H1 (cell line): Measurements from ENCODE around the gene GALNT12. TPM values are rescaled to one million over a fixed set of nuclear protein-coding genes. Genes with fewer than 3 reads are reported as not detected.

ENCODE experiments used
- CTCF ChIA-PET: fragments of 300-600 bp; sonication (Branson Sonifier 250); formaldehyde crosslinking; loops from one replicate; lab custom pipeline; 2021; ENCODE audit not compliant: partially characterized antibody; lab: Charles Lee
- POLR2A ChIA-PET: fragments of 300-600 bp; sonication (Branson Sonifier 250); formaldehyde crosslinking; loops from one replicate; lab custom pipeline; 2021; ENCODE audit warnings: inconsistent platforms; ENCODE audit not compliant: partially characterized antibody; lab: Charles Lee
- DNase-seq, 2 experiments: peaks; one replicate each; pipeline versions ENCODE4 v3.0.0 to v3.0.0-alpha.2; 2010 to 2022; ENCODE audit warnings: low spot score in 2 of 2, low read depth in 1 of 2, mixed read lengths in 1 of 2
- FAIRE-seq: peaks from 2 replicates; lab custom pipeline; 2011; peaks lifted over from hg19 to GRCh38; lab: Jason Lieb, UNC
- H2AFZ ChIP-seq: 2 replicates; pipeline ENCODE4 v1.8.1; 2012; ENCODE audit warnings: low read length, inconsistent platforms
- H2AK5ac ChIP-seq: 2 replicates; pipeline ENCODE4 v1.6.1; 2013; ENCODE audit warnings: low read depth, low read length
- H2BK120ac ChIP-seq: replicated peaks from 2 replicates; pipeline ENCODE3; 2013; ENCODE audit warnings: low read depth, low read length, inconsistent platforms
- H2BK12ac ChIP-seq: 2 replicates; pipeline ENCODE4 v1.6.1; 2013; ENCODE audit warnings: low read depth, low read length
- H2BK15ac ChIP-seq: 2 replicates; pipeline ENCODE4 v1.6.1; 2013; ENCODE audit warnings: low read length
- H2BK20ac ChIP-seq: 2 replicates; pipeline ENCODE4 v1.6.1; 2013; ENCODE audit warnings: low read length
- H2BK5ac ChIP-seq: 2 replicates; pipeline ENCODE4 v1.6.1; 2013; ENCODE audit warnings: low read depth, low read length
- H3K14ac ChIP-seq: 2 replicates; pipeline ENCODE4 v1.6.1; 2013; ENCODE audit warnings: inconsistent platforms; ENCODE audit not compliant: insufficient read length
- H3K18ac ChIP-seq: 2 replicates; pipeline ENCODE4 v1.6.1; 2013; ENCODE audit warnings: low read length; ENCODE audit errors: extremely low read depth
- H3K23ac ChIP-seq: 2 replicates; pipeline ENCODE4 v1.6.1; 2013; ENCODE audit warnings: inconsistent platforms; ENCODE audit not compliant: insufficient read length
- H3K23me2 ChIP-seq: 2 replicates; pipeline ENCODE4 v1.6.1; 2013; ENCODE audit warnings: low read depth, low read length
- H3K27ac ChIP-seq: 2 replicates; pipeline ENCODE4 v1.6.1; 2011; ENCODE audit warnings: low read depth, low read length, inconsistent platforms
- H3K27me3 ChIP-seq, 4 experiments: replicated peaks in 1 of 4; 1 replicate in 1 of 4; 2 replicates in 3 of 4; pipeline versions ENCODE4 v1.6.1 to v1.8.1; 2011 to 2013; ENCODE audit warnings: low read length in 3 of 4, mild to moderate bottlenecking in 3 of 4, inconsistent platforms in 2 of 4, mixed read lengths in 2 of 4, moderate library complexity in 1 of 4; ENCODE audit not compliant: control insufficient read depth in 3 of 4, insufficient read depth in 3 of 4; ENCODE audit errors: extremely low read depth in 1 of 4
- H3K36me3 ChIP-seq, 4 experiments: 2 replicates each; pipeline versions ENCODE4 v1.6.1 to v1.8.1; 2011 to 2013; ENCODE audit warnings: mild to moderate bottlenecking in 4 of 4, low read length in 3 of 4, moderate library complexity in 2 of 4, control low read depth in 1 of 4, inconsistent platforms in 1 of 4; ENCODE audit not compliant: insufficient read depth in 4 of 4, control insufficient read depth in 2 of 4
- H3K4ac ChIP-seq: replicated peaks from 2 replicates; pipeline ENCODE3; 2013; ENCODE audit warnings: low read length, low read depth, mixed read lengths, inconsistent platforms; ENCODE audit not compliant: insufficient read length
- H3K4me1 ChIP-seq, 4 experiments: replicated peaks in 1 of 4; 1 replicate in 1 of 4; 2 replicates in 3 of 4; pipeline versions ENCODE4 v1.6.1 to v1.8.1; 2011 to 2013; ENCODE audit warnings: low read length in 3 of 4, inconsistent platforms in 2 of 4, mixed read lengths in 1 of 4; ENCODE audit not compliant: insufficient read depth in 4 of 4, control insufficient read depth in 3 of 4
- H3K4me2 ChIP-seq, 2 experiments: 2 replicates each; pipeline versions ENCODE4 v1.6.1 to v1.8.1; 2011 to 2013; ENCODE audit warnings: low read depth in 2 of 2, low read length in 2 of 2, control low read depth in 1 of 2, inconsistent platforms in 1 of 2, mild to moderate bottlenecking in 1 of 2; ENCODE audit not compliant: insufficient read depth in 1 of 2
- H3K4me3 ChIP-seq, 4 experiments: fragments of 200-600, 300-600 bp in 1 of 4; sonication (generic), shearing (Covaris generic), sonication (Bioruptor Twin) in 1 of 4; 2 replicates each; pipeline versions ENCODE4 v1.5.1 to v1.8.1; 2011 to 2016; ENCODE audit warnings: low read length in 4 of 4, low read depth in 3 of 4, control low read depth in 2 of 4, inconsistent platforms in 2 of 4, mild to moderate bottlenecking in 2 of 4, mixed read lengths in 1 of 4, moderate library complexity in 1 of 4; ENCODE audit not compliant: insufficient read depth in 2 of 4; ENCODE audit errors: extremely low read depth in 1 of 4
- H3K56ac ChIP-seq: replicated peaks from 2 replicates; pipeline ENCODE3; 2013; ENCODE audit warnings: low read depth, mild to moderate bottlenecking, mixed read lengths, low read length, inconsistent platforms; ENCODE audit not compliant: insufficient read length
- H3K79me1 ChIP-seq: 2 replicates; pipeline ENCODE4 v1.6.1; 2013; ENCODE audit warnings: low read depth, low read length, control low read depth
- H3K79me2 ChIP-seq, 2 experiments: 2 replicates each; pipeline versions ENCODE4 v1.6.1 to v1.8.1; 2012 to 2013; ENCODE audit warnings: low read length in 2 of 2, mild to moderate bottlenecking in 2 of 2, inconsistent platforms in 1 of 2; ENCODE audit not compliant: insufficient read depth in 2 of 2, control insufficient read depth in 1 of 2
- H3K9ac ChIP-seq, 4 experiments: replicated peaks in 1 of 4; 1 replicate in 1 of 4; 2 replicates in 3 of 4; pipeline versions ENCODE4 v1.6.1 to v1.8.1; 2011 to 2013; ENCODE audit warnings: low read depth in 3 of 4, low read length in 3 of 4, control low read depth in 2 of 4, mild to moderate bottlenecking in 2 of 4, moderate library complexity in 2 of 4, inconsistent platforms in 1 of 4; ENCODE audit errors: extremely low read depth in 1 of 4
- H3K9me3 ChIP-seq, 2 experiments: 2 replicates each; pipeline versions ENCODE4 v1.6.1 to v1.8.1; 2012 to 2013; ENCODE audit warnings: mild to moderate bottlenecking in 2 of 2, moderate library complexity in 2 of 2, control low read depth in 1 of 2, inconsistent platforms in 1 of 2, low read depth in 1 of 2, low read length in 1 of 2, mixed read lengths in 1 of 2; ENCODE audit not compliant: insufficient read depth in 2 of 2
- H4K20me1 ChIP-seq, 2 experiments: replicated peaks in 1 of 2; 2 replicates each; pipeline versions ENCODE3 to v1.8.1; 2011 to 2013; ENCODE audit warnings: inconsistent platforms in 2 of 2, low read length in 2 of 2, mild to moderate bottlenecking in 1 of 2; ENCODE audit not compliant: insufficient read depth in 2 of 2, control insufficient read depth in 1 of 2
- H4K5ac ChIP-seq: 2 replicates; pipeline ENCODE4 v1.6.1; 2013; ENCODE audit warnings: low read length, low read depth, mixed read lengths, inconsistent platforms; ENCODE audit not compliant: insufficient read length
- H4K8ac ChIP-seq: 2 replicates; pipeline ENCODE4 v1.8.0; 2013; ENCODE audit warnings: mild to moderate bottlenecking, moderate library complexity, low read length, inconsistent platforms; ENCODE audit not compliant: insufficient read depth; ENCODE audit errors: extremely low read depth
- H4K91ac ChIP-seq: replicated peaks from 2 replicates; pipeline ENCODE3; 2013; ENCODE audit warnings: low read length, mixed read lengths, inconsistent platforms; ENCODE audit not compliant: insufficient read length
- NRF1 ChIP-seq: IDR thresholded peaks from 2 replicates; pipeline ENCODE4 v1.6.1; 2011; ENCODE audit warnings: mild to moderate bottlenecking, low read depth, low read length, improper control_type of control experiment
- WGBS, 2 experiments: shearing (Covaris generic) in 1 of 2; methylation state at CpG; one replicate each; pipeline versions ENCODE4 v1.1.6 to v1.1.7; 2013 to 2015; ENCODE audit warnings: low lambda C conversion rate in 2 of 2, mixed read lengths in 2 of 2, inconsistent platforms in 1 of 2, low coverage in 1 of 2, missing lambda C conversion rate in 1 of 2; ENCODE audit not compliant: insufficient replicate concordance in 2 of 2, insufficient coverage in 1 of 2, insufficient read length in 1 of 2; ENCODE audit errors: extremely low coverage in 1 of 2, missing lambda C conversion rate in 1 of 2; 5-methylcytosine and 5-hydroxymethylcytosine counted together
- polyA plus RNA-seq, 7 experiments: library from polyadenylated mRNA; depleted of rRNA in 3 of 7; stranded (reverse) in 5 of 7; unstranded in 2 of 7; fragments of >200 nt in 5 of 7; fragments of 200-250 nt in 2 of 7; gene quantifications; 1 replicate in 5 of 7; 2 replicates in 1 of 7; 4 replicates in 1 of 7; pipeline versions ENCODE4 v1.2.1 to v1.2.3, GENCODE V29; 2011 to 2013; ENCODE audit warnings: missing spikeins in 2 of 7, mixed read lengths in 2 of 7
- total RNA-seq: library from RNA; stranded (reverse); fragmentation: NEBNext Ultra II Directional; extraction: Animal tissue kit (Norgen Biotek cat#: 25700); gene quantifications from 2 replicates; pipeline ENCODE4 v1.2.1, GENCODE V29; 2021

Gene GALNT12
- total and polyA plus RNA-seq, 2 of the 8 experiments (the other 6 are each of a cell fraction or from before 2014, with no cell fraction given), result 16.2 to 19.6 TPM

DNA sequence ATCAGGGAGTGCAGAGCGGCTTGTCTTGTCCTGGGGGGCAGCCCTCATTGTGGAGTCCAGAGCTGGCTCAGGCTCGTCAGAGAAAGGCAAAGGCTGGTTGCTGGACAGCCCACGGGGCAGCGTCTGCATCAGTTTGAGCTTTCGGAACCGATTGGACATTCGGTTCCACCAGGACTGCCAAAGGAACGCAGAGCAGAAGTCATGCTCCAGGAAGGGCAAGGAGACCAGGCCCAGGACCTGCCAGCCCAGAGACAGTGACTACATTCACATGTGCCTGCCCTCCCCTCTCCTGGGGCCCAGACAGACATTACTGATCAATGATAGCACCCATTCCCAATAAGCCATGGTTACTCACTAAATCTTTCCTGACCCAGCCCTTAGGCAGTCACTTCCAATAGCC lies 29.2 kb upstream of the GALNT12 start:
- Histone ChIP-seq H3K4me3 (no peak overlapping the region), H3K4ac (no peak overlapping the region), H4K5ac (no peak overlapping the region), H3K27me3 (no peaks in the 10 kb centered on the region), H2BK12ac (no peak overlapping the region), H3K56ac (no peak overlapping the region), H2BK120ac (no peak overlapping the region), H3K79me1 (no peaks in the 10 kb centered on the region), H3K23ac (no peak overlapping the region), H3K4me1 (no peaks in the 10 kb centered on the region), H3K27ac (no peak overlapping the region), H3K14ac (no peak overlapping the region), H2BK5ac (no peak overlapping the region), H3K4me2 (no peak overlapping the region), H2AK5ac (no peak overlapping the region), H3K23me2 (no peaks in the 10 kb centered on the region), H4K8ac (no peak overlapping the region), H2AFZ (no peak overlapping the region), H3K18ac (no peak overlapping the region), H4K91ac (no peak overlapping the region), H4K20me1 (peaks cover 2 to 6% of the 10 kb centered on the region in 2 experiments), H3K79me2 (no peaks in the 10 kb centered on the region), H3K9ac (no peak overlapping the region), H2BK15ac (no peak overlapping the region), H3K9me3 (no peaks in the 10 kb centered on the region), H2BK20ac (no peak overlapping the region), H3K36me3 (peaks cover 2 to 33% (median 9%) of the 10 kb centered on the region in 4 experiments; a peak in 7 of 8 replicates)
- FAIRE-seq (no peak), DNase-seq (no peak)
- WGBS, 2 experiments, result 93% methylated on average over 8 of the region's 8 CpGs; no CpG with 5 or more reads in 1 of the 2 experiments
- POLR2A ChIA-PET, result no interaction called here
- no peak for TF ChIP-seq NRF1
- CTCF ChIA-PET, result interaction anchor here (1.0 to 4.7 kb wide), 6 partner anchors 9 to 464 kb away, joined by 3 to 41 read pairs (median 16); no protein-coding TSS in a partner anchor
